Measurements from ENCODE around the gene SEPTIN12. TPM values are rescaled to one million over a fixed set of nuclear protein-coding genes. Genes with fewer than 3 reads are reported as not detected.
A peak's percentile ranks its signal among the peaks of the same experiment; 100 is the strongest.

The SEPTIN12 gene
- not detected for total RNA-seq

GRCh38 chr16:4787627-4788482, at the start of gene SEPTIN12:
Gene SEPTIN12, minus strand, starts transcription at chr16:4788345. Its CDS starts 700 bp downstream, at chr16:4787645.
- H3K4me1 ChIP-seq, result no peaks in the 10 kb centered on the region
- TF ChIP-seq CTCF (IDR thresholded peaks at IDR 0.05), result no peak
- intact Hi-C loops (cut with DNase I), result no loop called here

GRCh38 chr16:4836727-4837126, 48.6 kb upstream of the SEPTIN12 start:
- Histone ChIP-seq H3K27ac (no peak overlapping the region), H3K36me3 (peaks cover 8% of the 10 kb centered on the region)
- intact Hi-C loops (cut with DNase I), result no loop called here

More at GRCh38 chr16:4787627-4788482, at the start of gene SEPTIN12:
- Histone ChIP-seq H3K27ac (no peak within 1 kb of the TSS), H3K4me3 (no peak within 1 kb of the TSS), H3K36me3 (no peaks in the 10 kb centered on the region), H3K9ac (ENCODE audit: low read depth in 2 of 2, low read length in 2 of 2) (no peak within 1 kb of the TSS), H3K27me3 (no peaks in the 10 kb centered on the region), H3K9me3 (no peaks in the 10 kb centered on the region)
- no peak for DNase-seq

GRCh38 chr16:4833584-4833983, 45.4 kb upstream of the SEPTIN12 start:
- Histone ChIP-seq H3K27me3 (no peaks in the 10 kb centered on the region), H3K27ac (no peak overlapping the region), H3K4me3 (no peak overlapping the region), H3K4me1 (peaks cover 12% of the 10 kb centered on the region), H3K9me3 (no peaks in the 10 kb centered on the region), H3K36me3 (peaks cover 4% of the 10 kb centered on the region), H3K9ac (ENCODE audit: low read depth in 2 of 2, low read length in 2 of 2) (no peak overlapping the region)
- intact Hi-C loops (cut with DNase I), result no loop called here
- TF ChIP-seq CTCF (IDR thresholded peaks at IDR 0.05), result no peak
- no peak for DNase-seq

More at GRCh38 chr16:4836727-4837126, 48.6 kb upstream of the SEPTIN12 start:
- TF ChIP-seq CTCF (IDR thresholded peaks at IDR 0.05), result no peak
- H3K9me3 ChIP-seq, result no peaks in the 10 kb centered on the region
- H3K9ac ChIP-seq (ENCODE audit: low read depth in 2 of 2, low read length in 2 of 2), result no peak overlapping the region
- no peak overlapping the region for H3K4me3 ChIP-seq
- no peak for DNase-seq
- no peaks in the 10 kb centered on the region for H3K27me3 ChIP-seq
- H3K4me1 ChIP-seq, result peaks cover 12% of the 10 kb centered on the region

GRCh38 chr16:4832698-4833343, 44.7 kb upstream of the SEPTIN12 start:
- peak; percentile 35 for DNase-seq
- Histone ChIP-seq H3K4me1 (peaks cover 12% of the 10 kb centered on the region), H3K4me3 (no peak overlapping the region), H3K27ac (peak overlapping the region; percentile 37), H3K9me3 (no peaks in the 10 kb centered on the region), H3K36me3 (peaks cover 4% of the 10 kb centered on the region), H3K27me3 (no peaks in the 10 kb centered on the region), H3K9ac (ENCODE audit: low read depth in 2 of 2, low read length in 2 of 2) (peak overlapping the region in 1 of 2 donors; percentile 49)
- intact Hi-C loops (cut with DNase I), result no loop called here
- TF ChIP-seq CTCF (IDR thresholded peaks at IDR 0.05), result no peak

- Histone ChIP-seq H3K4me1 (peaks cover 12% of the 10 kb centered on the region), H3K27me3 (no peaks in the 10 kb centered on the region), H3K4me3 (no peak overlapping the region), H3K36me3 (peaks cover 6% of the 10 kb centered on the region), H3K9me3 (no peaks in the 10 kb centered on the region), H3K27ac (no peak overlapping the region), H3K9ac (ENCODE audit: low read depth in 2 of 2, low read length in 2 of 2) (no peak overlapping the region)
- intact Hi-C loops (cut with DNase I), result no loop called here
- no peak for DNase-seq
- no peak for TF ChIP-seq CTCF (IDR thresholded peaks at IDR 0.05)
Observed at GRCh38 chr16:4831616-4832015, 43.5 kb upstream of the SEPTIN12 start.

Measured in colonic mucosa (tissue), 4 donors.